Measurements from ENCODE around the gene STK10.

The STK10 gene

GRCh38 chr5:172105811-172106210, 82.2 kb downstream of the STK10 start:
- H3K4me3 ChIP-seq (ENCODE audit: low read length), result no peak overlapping the region
- H3K36me3 ChIP-seq (ENCODE audit: control insufficient read depth, low read length), result peaks cover 5% of the 10 kb centered on the region; the same call in 1 of the 2 replicates
- no peaks in the 10 kb centered on the region for H4K20me1 ChIP-seq (ENCODE audit: control insufficient read depth, insufficient read depth, low read depth, low read length)
- H3K4me2 ChIP-seq (ENCODE audit: low read length), result no peak overlapping the region
- H3K4me1 ChIP-seq (ENCODE audit: control insufficient read depth, low read length), result peaks cover 16% of the 10 kb centered on the region
- H3K9me2 ChIP-seq (replicated peaks; ENCODE audit: control insufficient read depth, low read length), result no peaks in the 10 kb centered on the region
- no peaks in the 10 kb centered on the region for H3K79me2 ChIP-seq (ENCODE audit: control insufficient read depth, low read length)
- H3K27me3 ChIP-seq (ENCODE audit: control insufficient read depth, low read length), result no peaks in the 10 kb centered on the region
- TF ChIP-seq CTCF (IDR thresholded peaks at IDR 0.05; ENCODE audit: low read depth, low read length, poor library complexity, severe bottlenecking) (no peak), EZH2phosphoT487 (IDR thresholded peaks at IDR 0.05; ENCODE audit: borderline replicate concordance, low read length) (no peak)
- no peaks in the 10 kb centered on the region for H3K9me3 ChIP-seq (ENCODE audit: control insufficient read depth, insufficient read depth, low read length)
- H3K27ac ChIP-seq (ENCODE audit: low read depth, low read length), result no peak overlapping the region
- H3F3A ChIP-seq (ENCODE audit: control insufficient read depth, insufficient read depth), result peaks cover 5% of the 10 kb centered on the region

- H3K4me2 ChIP-seq (ENCODE audit: low read length), result no peak overlapping the region
- TF ChIP-seq EZH2phosphoT487 (IDR thresholded peaks at IDR 0.05; ENCODE audit: borderline replicate concordance, low read length) (no peak), CTCF (IDR thresholded peaks at IDR 0.05; ENCODE audit: low read depth, low read length, poor library complexity, severe bottlenecking) (no peak)
- no peak overlapping the region for H3K4me3 ChIP-seq (ENCODE audit: low read length)
- H3K27me3 ChIP-seq (ENCODE audit: control insufficient read depth, low read length), result no peaks in the 10 kb centered on the region
- no peaks in the 10 kb centered on the region for H3K79me2 ChIP-seq (ENCODE audit: control insufficient read depth, low read length)
- peaks cover 5% of the 10 kb centered on the region for H3F3A ChIP-seq (ENCODE audit: control insufficient read depth, insufficient read depth)
- H3K27ac ChIP-seq (ENCODE audit: low read depth, low read length), result no peak overlapping the region
- H3K36me3 ChIP-seq (ENCODE audit: control insufficient read depth, low read length), result peaks cover 5% of the 10 kb centered on the region; the same call in 1 of the 2 replicates
- no peaks in the 10 kb centered on the region for H4K20me1 ChIP-seq (ENCODE audit: control insufficient read depth, insufficient read depth, low read depth, low read length)
- no peaks in the 10 kb centered on the region for H3K9me2 ChIP-seq (replicated peaks; ENCODE audit: control insufficient read depth, low read length)
- peaks cover 10% of the 10 kb centered on the region for H3K4me1 ChIP-seq (ENCODE audit: control insufficient read depth, low read length)
- no peaks in the 10 kb centered on the region for H3K9me3 ChIP-seq (ENCODE audit: control insufficient read depth, insufficient read depth, low read length)
Observed at GRCh38 chr5:172104801-172105701, 83.0 kb downstream of the STK10 start.

- no peaks in the 10 kb centered on the region for H3K27me3 ChIP-seq (ENCODE audit: control insufficient read depth, low read length)
- no peaks in the 10 kb centered on the region for H3K9me2 ChIP-seq (replicated peaks; ENCODE audit: control insufficient read depth, low read length)
- no peak overlapping the region for H3K27ac ChIP-seq (ENCODE audit: low read depth, low read length)
- H3K79me2 ChIP-seq (ENCODE audit: control insufficient read depth, low read length), result no peaks in the 10 kb centered on the region
- no peak overlapping the region for H3K4me2 ChIP-seq (ENCODE audit: low read length)
- H3K4me3 ChIP-seq (ENCODE audit: low read length), result no peak overlapping the region
- H3F3A ChIP-seq (ENCODE audit: control insufficient read depth, insufficient read depth), result peaks cover 5% of the 10 kb centered on the region
- no peak for TF ChIP-seq EZH2phosphoT487 (IDR thresholded peaks at IDR 0.05; ENCODE audit: borderline replicate concordance, low read length)
- no peak for TF ChIP-seq CTCF (IDR thresholded peaks at IDR 0.05; ENCODE audit: low read depth, low read length, poor library complexity, severe bottlenecking)
- H3K36me3 ChIP-seq (ENCODE audit: control insufficient read depth, low read length), result peaks cover 5% of the 10 kb centered on the region; the same call in 1 of the 2 replicates
- H3K9me3 ChIP-seq (ENCODE audit: control insufficient read depth, insufficient read depth, low read length), result no peaks in the 10 kb centered on the region
- peaks cover 10% of the 10 kb centered on the region for H3K4me1 ChIP-seq (ENCODE audit: control insufficient read depth, low read length)
- no peaks in the 10 kb centered on the region for H4K20me1 ChIP-seq (ENCODE audit: control insufficient read depth, insufficient read depth, low read depth, low read length)
Observed at GRCh38 chr5:172104021-172104420, 84.0 kb downstream of the STK10 start.

Measured in DOHH2 (cell line).